Heart left ventricle (tissue), 16 donors: ENCODE results near the gene MICAL1. TPM values are rescaled to one million over a fixed set of nuclear protein-coding genes. Genes with fewer than 3 reads are reported as not detected.

Experiments
- ATAC-seq, 4 donors: fragments of 200-7000 bp; cut with Tn5 transposase; one replicate each; pipeline ENCODE4 v1.9.1; 2020 to 2022; ENCODE audit warnings: moderate library complexity in 4 of 4, mild to moderate bottlenecking in 3 of 4, moderate number of reproducible peaks in 1 of 4
- DNase-seq, 5 donors: peaks; one replicate each; pipeline ENCODE4 v3.0.0-alpha.2; 2020
- H3K27ac ChIP-seq, 12 donors: fragments of 200-600 bp; sonication (generic) in 4 of 12; one replicate each; pipeline versions ENCODE4 v1.5.0 to v1.8.0; 2016 to 2022; ENCODE audit warnings: mild to moderate bottlenecking in 2 of 12
- H3K27me3 ChIP-seq, 9 donors: fragments of 200-600 bp; sonication (generic) in 2 of 9; one replicate each; pipeline versions ENCODE4 v1.5.1 to v1.8.0; 2016 to 2022; ENCODE audit warnings: mild to moderate bottlenecking in 3 of 9
- H3K36me3 ChIP-seq, 9 donors: fragments of 200-600 bp; sonication (generic) in 2 of 9; one replicate each; pipeline versions ENCODE4 v1.5.0 to v1.8.0; 2018 to 2022; ENCODE audit warnings: mild to moderate bottlenecking in 2 of 9
- H3K4me1 ChIP-seq, 12 donors: fragments of 200-600 bp; sonication (generic) in 4 of 12; one replicate each; pipeline versions ENCODE4 v1.5.0 to v1.8.0; 2016 to 2022; ENCODE audit warnings: mild to moderate bottlenecking in 3 of 12
- H3K4me3 ChIP-seq, 12 donors: fragments of 200-600 bp; sonication (generic) in 4 of 12; one replicate each; pipeline versions ENCODE4 v1.5.0 to v1.8.0; 2017 to 2022; ENCODE audit warnings: mild to moderate bottlenecking in 9 of 12, moderate library complexity in 4 of 12
- H3K9me3 ChIP-seq, 12 donors: fragments of 200-600 bp; sonication (generic) in 4 of 12; one replicate each; pipeline versions ENCODE4 v1.5.0 to v1.8.0; 2016 to 2022; ENCODE audit warnings: mild to moderate bottlenecking in 1 of 12
- POLR2A ChIP-seq, 2 donors: fragments of 450-650 bp; IDR thresholded peaks; one replicate each; pipeline ENCODE4 v1.6.1; 2017; ENCODE audit warnings: antibody characterized with exemption in 2 of 2, mild to moderate bottlenecking in 2 of 2, moderate library complexity in 2 of 2
- WGBS, 4 donors: extraction: QIAGEN DNeasy Blood & Tissue Kit in 2 of 4; methylation state at CpG; one replicate each; pipeline versions ENCODE4 v1.1.5 to v1.1.7; 2013 to 2018; 5-methylcytosine and 5-hydroxymethylcytosine counted together
- intact Hi-C, 10 donors: fragments of 100-400 bp; cut with DNase I; formaldehyde crosslinking; loops; one replicate each; pipeline versions ENCODE4 v1.11.1 to v1.14.2; 2022
- polyA plus RNA-seq, 2 donors: library from polyadenylated mRNA; stranded (reverse); fragments of 200-250 nt; gene quantifications; one replicate each; pipeline ENCODE4 v1.2.3, GENCODE V29; 2013
- total RNA-seq, 9 donors: library from RNA; depleted of rRNA in 2 of 9; stranded (reverse); fragments of >200 nt in 2 of 9; fragmentation: NEBNext Ultra II Directional in 3 of 9; extraction: Animal tissue kit (Norgen Biotek cat#: 25700) in 3 of 9; gene quantifications; one replicate each; pipeline versions ENCODE4 v1.1.0 to v1.2.4, GENCODE V29; 2016 to 2023
- TF ChIP-seq, protein P1 (sequence below), 12 donors: fragments of 200-600 bp; sonication (generic) in 4 of 12; IDR thresholded peaks; one replicate each; pipeline versions ENCODE4 v1.5.0 to v1.8.0; 2018 to 2022; ENCODE audit warnings: antibody characterized with exemption in 12 of 12, mild to moderate bottlenecking in 5 of 12
- donor health status: ischemic (EF 13 %, LVEDD 7.1; RV severe dilation, severe dysfunction).
- donor health status: healthy with polysubstance abuse.
- donor health status: DM: no; HTN: yes; CAD: no.
- donor health status: DM: no; HTN: no; CAD: no.
- donor health status: ischemic (EF 25% LVEDD 6.9; RV normal size, moderate dysfunction).
- donor health status: ischemic (EF 25% LVEDD 5.7; RV mildly dilated, moderate dysfunction).
- donor health status: healthy.
- donor health status: DM: yes; HTN: yes; CAD: no.
- donor health status: ischemic (EF 35%, LVEDD 5.7; RV mildly dilated, moderate dysfunction).
- donor health status: nonischemic (EF 11% LVEDD 7.7; RV severe dilation, severe dysfunction).
- donor health status: DM: yes; HTN: yes; CAD: no.
- donor health status: PGD.
- donor health status: ischemic (EF 29% LVEDD 5.4; RV normal size, mild dysfunction).
- donor health status: nonischemic (EF 23%, LVEDD 6.1; RV moderate dilation, normal function).

The MICAL1 gene
- total and polyA plus RNA-seq, 11 donors = 4.5 to 21.9 (median 6.4) TPM

- DNase-seq = no peak
- WGBS, 4 donors = 89 to 94% (median 91%) methylated on average over 9 of the region's 9 CpGs
- H3K4me1 ChIP-seq = peaks cover 0 to 19% (median 10%) of the 10 kb centered on the region in 12 donors
- intact Hi-C loops = no loop called here
- H3K36me3 ChIP-seq = peaks cover 0 to 46% (median 19%) of the 10 kb centered on the region in 9 donors
- TF ChIP-seq POLR2A (IDR thresholded peaks at IDR 0.05) = no peak
- TF ChIP-seq, protein P1, sequence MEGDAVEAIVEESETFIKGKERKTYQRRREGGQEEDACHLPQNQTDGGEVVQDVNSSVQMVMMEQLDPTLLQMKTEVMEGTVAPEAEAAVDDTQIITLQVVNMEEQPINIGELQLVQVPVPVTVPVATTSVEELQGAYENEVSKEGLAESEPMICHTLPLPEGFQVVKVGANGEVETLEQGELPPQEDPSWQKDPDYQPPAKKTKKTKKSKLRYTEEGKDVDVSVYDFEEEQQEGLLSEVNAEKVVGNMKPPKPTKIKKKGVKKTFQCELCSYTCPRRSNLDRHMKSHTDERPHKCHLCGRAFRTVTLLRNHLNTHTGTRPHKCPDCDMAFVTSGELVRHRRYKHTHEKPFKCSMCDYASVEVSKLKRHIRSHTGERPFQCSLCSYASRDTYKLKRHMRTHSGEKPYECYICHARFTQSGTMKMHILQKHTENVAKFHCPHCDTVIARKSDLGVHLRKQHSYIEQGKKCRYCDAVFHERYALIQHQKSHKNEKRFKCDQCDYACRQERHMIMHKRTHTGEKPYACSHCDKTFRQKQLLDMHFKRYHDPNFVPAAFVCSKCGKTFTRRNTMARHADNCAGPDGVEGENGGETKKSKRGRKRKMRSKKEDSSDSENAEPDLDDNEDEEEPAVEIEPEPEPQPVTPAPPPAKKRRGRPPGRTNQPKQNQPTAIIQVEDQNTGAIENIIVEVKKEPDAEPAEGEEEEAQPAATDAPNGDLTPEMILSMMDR (IDR thresholded peaks at IDR 0.05) = no peak
- no peak for ATAC-seq
- H3K9me3 ChIP-seq = no peaks in the 10 kb centered on the region
- no peak overlapping the region for H3K4me3 ChIP-seq
- no peaks in the 10 kb centered on the region for H3K27me3 ChIP-seq
- H3K27ac ChIP-seq = no peak overlapping the region
Observed at GRCh38 chr6:109445382-109445781, 10.2 kb downstream of the MICAL1 start.

- Histone ChIP-seq H3K36me3 (peaks cover 0 to 46% (median 19%) of the 10 kb centered on the region in 9 donors), H3K4me3 (no peak overlapping the region), H3K27me3 (no peaks in the 10 kb centered on the region), H3K4me1 (peaks cover 0 to 24% (median 15%) of the 10 kb centered on the region in 12 donors), H3K27ac (no peak overlapping the region), H3K9me3 (no peaks in the 10 kb centered on the region)
- ATAC-seq = no peak
- 96 to 98% (median 97%) methylated on average over 9 to 10 of the region's 10 CpGs for WGBS, 4 donors
- DNase-seq = no peak
- intact Hi-C loops = loop anchor here in 2 of 10 donors (5.0 kb wide), 3 partner anchors 39 to 61 kb away; partner anchors contain the start of genes CD164 (in 1 of the 2) and ZBTB24 (in 1 of the 2)
- TF ChIP-seq, protein P1 (IDR thresholded peaks at IDR 0.05) = no peak
Observed at GRCh38 chr6:109443425-109443950, 12.1 kb downstream of the MICAL1 start.

GRCh38 chr6:109442393-109442924, 13.1 kb downstream of the MICAL1 start:
- intact Hi-C loops = loop anchor here in 2 of 10 donors (5.0 kb wide), 3 partner anchors 40 to 60 kb away; partner anchors contain the start of genes CD164 (in 1 of the 2) and ZBTB24 (in 1 of the 2)
- ATAC-seq (no peak), DNase-seq (no peak)

More at GRCh38 chr6:109442393-109442924, 13.1 kb downstream of the MICAL1 start:
- no peak overlapping the region for H3K27ac ChIP-seq
- H3K4me3 ChIP-seq = no peak overlapping the region
- peaks cover 0 to 24% (median 15%) of the 10 kb centered on the region in 12 donors for H3K4me1 ChIP-seq
- H3K27me3 ChIP-seq = no peaks in the 10 kb centered on the region
- WGBS, 4 donors = 87 to 96% (median 93%) methylated on average over 6 of the region's 6 CpGs
- H3K36me3 ChIP-seq = peaks cover 0 to 46% (median 19%) of the 10 kb centered on the region in 9 donors
- no peak for TF ChIP-seq POLR2A (IDR thresholded peaks at IDR 0.05)
- TF ChIP-seq, protein P1 (IDR thresholded peaks at IDR 0.05) = no peak
- H3K9me3 ChIP-seq = no peaks in the 10 kb centered on the region
